ENCODE data around the gene DLG1.
A peak's percentile ranks its signal among the peaks of the same experiment; 100 is the strongest.
"Not testable (repeated sequence)": the region's sequence is repeated elsewhere in the genome, so short reads cannot be mapped to it uniquely, and the experiment has no call there.

DLG1 gene

GRCh38 chr3:197209366-197210260 is 88.8 kb downstream of the DLG1 start:
- no peak for FAIRE-seq

GRCh38 chr3:197206913-197207312 is 91.5 kb downstream of the DLG1 start:
- FAIRE-seq: no peak

GRCh38 chr3:197205675-197206074 is 92.7 kb downstream of the DLG1 start:
- no peak for FAIRE-seq

GRCh38 chr3:197205265-197205664 is 93.1 kb downstream of the DLG1 start:
- FAIRE-seq: peak; percentile 45

- no peak for FAIRE-seq
Observed at GRCh38 chr3:197204736-197205135, 93.7 kb downstream of the DLG1 start.

GRCh38 chr3:197203714-197204146 is 94.7 kb downstream of the DLG1 start:
- FAIRE-seq: no peak

GRCh38 chr3:197202694-197203093 is 95.7 kb downstream of the DLG1 start:
- FAIRE-seq: no peak

GRCh38 chr3:197201791-197202452 is 96.5 kb downstream of the DLG1 start:
- FAIRE-seq: no peak

GRCh38 chr3:197200856-197201255 is 97.6 kb downstream of the DLG1 start:
- not testable (repeated sequence) for FAIRE-seq

- FAIRE-seq: no peak
Observed at GRCh38 chr3:197197334-197197733, 101.1 kb downstream of the DLG1 start.

GRCh38 chr3:197196192-197196591 is 102.2 kb downstream of the DLG1 start:
- FAIRE-seq: no peak

GRCh38 chr3:197195326-197195725 is 103.1 kb downstream of the DLG1 start:
- no peak for FAIRE-seq

GRCh38 chr3:197193759-197194158 is 104.7 kb downstream of the DLG1 start:
- FAIRE-seq: not testable (repeated sequence)

GRCh38 chr3:197191897-197192296 is 106.5 kb downstream of the DLG1 start:
- FAIRE-seq: no peak

GRCh38 chr3:197189623-197190022 is 108.8 kb downstream of the DLG1 start:
- FAIRE-seq: no peak

GRCh38 chr3:197188963-197189362 is 109.4 kb downstream of the DLG1 start:
- no peak for FAIRE-seq

- peak; percentile 94 for FAIRE-seq
Observed at GRCh38 chr3:197186887-197187588, 111.4 kb downstream of the DLG1 start.

- no peak for FAIRE-seq
Observed at GRCh38 chr3:197183582-197183981, 114.8 kb downstream of the DLG1 start.

- no peak for FAIRE-seq
Observed at GRCh38 chr3:197181741-197182140, 116.7 kb downstream of the DLG1 start.

GRCh38 chr3:197178998-197179397 is 119.4 kb downstream of the DLG1 start:
- no peak for FAIRE-seq

GRCh38 chr3:197175503-197175902 is 122.9 kb downstream of the DLG1 start:
- FAIRE-seq: no peak

- no peak for FAIRE-seq
Observed at GRCh38 chr3:197174927-197175326, 123.5 kb downstream of the DLG1 start.

- no peak for FAIRE-seq
Observed at GRCh38 chr3:197173620-197174019, 124.8 kb downstream of the DLG1 start.

Data from endometrium (tissue), 2 donors.